H1 (cell line): ENCODE measurements around the gene GPR25.

Experiments used
- ATF3 ChIP-seq: IDR thresholded peaks from 2 replicates; pipeline ENCODE4 v1.6.1; 2011; ENCODE audit warnings: low read depth, mild to moderate bottlenecking, low read length; ENCODE audit not compliant: insufficient read depth
- BRCA1 ChIP-seq: IDR thresholded peaks from 2 replicates; pipeline ENCODE4 v1.6.1; 2012; ENCODE audit warnings: low read depth, low read length, improper control_type of control experiment
- CBX8 ChIP-seq: fragments of 300-800, 300-1000 bp; sonication (generic); IDR thresholded peaks from 2 replicates; pipeline ENCODE4 v1.7.1; 2016; ENCODE audit warnings: low read depth, low read length, borderline replicate concordance
- CTCF ChIP-seq, 3 experiments: IDR thresholded peaks; 1 replicate in 2 of 3; 2 replicates in 1 of 3; pipeline versions ENCODE4 v1.5.1 to v1.6.1; 2011; ENCODE audit warnings: low read length in 3 of 3, mild to moderate bottlenecking in 3 of 3, inconsistent platforms in 2 of 3, low read depth in 1 of 3, moderate library complexity in 1 of 3; ENCODE audit not compliant: insufficient read depth in 1 of 3; ENCODE audit errors: control extremely low read depth in 1 of 3
- EP300 ChIP-seq, 2 experiments: IDR thresholded peaks; 1 replicate in 1 of 2; 2 replicates in 1 of 2; pipeline ENCODE4 v1.6.1; 2011 to 2012; ENCODE audit warnings: low read depth in 2 of 2, low read length in 2 of 2, mild to moderate bottlenecking in 2 of 2, borderline replicate concordance in 1 of 2, inconsistent platforms in 1 of 2, moderate library complexity in 1 of 2
- EZH2 ChIP-seq: fragments of 200-600 bp; sonication (generic); IDR thresholded peaks from 2 replicates; pipeline ENCODE4 v1.7.1; 2012; ENCODE audit warnings: low read depth, mild to moderate bottlenecking, moderate library complexity, low read length, inconsistent platforms; ENCODE audit not compliant: severe bottlenecking
- POLR2A ChIP-seq, 2 experiments: IDR thresholded peaks; 1 replicate in 1 of 2; 2 replicates in 1 of 2; pipeline ENCODE4 v1.6.1; 2011; ENCODE audit warnings: low read depth in 2 of 2, low read length in 2 of 2, mild to moderate bottlenecking in 2 of 2; ENCODE audit errors: control extremely low read depth in 1 of 2
- RXRA ChIP-seq: IDR thresholded peaks from 2 replicates; pipeline ENCODE4 v1.6.1; 2011; ENCODE audit warnings: low read depth, mild to moderate bottlenecking, low read length, moderate library complexity; ENCODE audit not compliant: insufficient read depth
- SP4 ChIP-seq: IDR thresholded peaks from 2 replicates; pipeline ENCODE4 v1.6.1; 2012; ENCODE audit warnings: low read length, inconsistent platforms
- ZNF274 ChIP-seq: IDR thresholded peaks from 2 replicates; pipeline ENCODE4 v1.7.0; 2012; ENCODE audit warnings: low read length, borderline replicate concordance; ENCODE audit errors: extremely low read depth

GRCh38 chr1:200861937-200862647, 10.7 kb upstream of the GPR25 start:
- TF ChIP-seq SP4: no peak
- TF ChIP-seq BRCA1: no peak
- TF ChIP-seq ZNF274: no peak
- TF ChIP-seq POLR2A (IDR thresholded peaks at IDR 0.05; ENCODE audit: control extremely low read depth in 1 of 2, low read depth in 2 of 2, low read length in 2 of 2): no peak
- no peak for TF ChIP-seq CTCF (IDR thresholded peaks at IDR 0.05; ENCODE audit: control extremely low read depth in 1 of 3, insufficient read depth in 1 of 3, low read depth in 1 of 3, low read length in 3 of 3)
- TF ChIP-seq EP300 (IDR thresholded peaks at IDR 0.05; ENCODE audit: borderline replicate concordance in 1 of 2, low read depth in 2 of 2, low read length in 2 of 2): no peak
- no peak for TF ChIP-seq CBX8
- no peak for TF ChIP-seq RXRA
- no peak for TF ChIP-seq EZH2
- no peak for TF ChIP-seq ATF3
